Motor neuron (in vitro differentiated cells): ENCODE measurements around the gene ITGA2B. TPM values are rescaled to one million over a fixed set of nuclear protein-coding genes. Genes with fewer than 3 reads are reported as not detected.
"Not testable (repeated sequence)": the region's sequence is repeated elsewhere in the genome, so short reads cannot be mapped to it uniquely, and the experiment has no call there.

ENCODE experiments used
- ATAC-seq, 8 experiments: fragments of 200-7000 bp; cut with Tn5 transposase; replicated peaks in 6 of 8; 2 replicates each; pipeline ENCODE4 v1.8.0; 2021; ENCODE audit warnings: mild to moderate bottlenecking in 8 of 8, moderate library complexity in 8 of 8
- H3K27ac ChIP-seq, 2 donors: fragments of 250-450 bp; sonication (Bioruptor Pico); 2 replicates each; pipeline ENCODE4 v1.9.0; 2021; ENCODE audit warnings: antibody characterized with exemption in 2 of 2, mild to moderate bottlenecking in 2 of 2, moderate library complexity in 1 of 2
- H3K4me1 ChIP-seq, 2 donors: fragments of 250-450 bp; sonication (Bioruptor Pico); replicated peaks in 1 of 2; 2 replicates each; pipeline ENCODE4 v1.6.1; 2021; ENCODE audit warnings: antibody characterized with exemption in 2 of 2, mild to moderate bottlenecking in 2 of 2, moderate library complexity in 1 of 2
- H3K4me3 ChIP-seq, 5 donors: fragments of 250-450 bp; sonication (Bioruptor Pico); 2 replicates each; pipeline ENCODE4 v1.9.0; 2021; ENCODE audit warnings: antibody characterized with exemption in 5 of 5, mild to moderate bottlenecking in 5 of 5, moderate library complexity in 4 of 5
- WGBS, 10 experiments: fragments of 450-650 bp; shearing (Covaris generic); methylation state at CpG; one replicate each; pipeline ENCODE4 v1.0.0; 2022; 5-methylcytosine and 5-hydroxymethylcytosine counted together
- in situ Hi-C, 9 experiments: fragments of 400-800 bp; cut with MboI; loops; one replicate each; pipeline ENCODE4 v1.15.0; 2021; ENCODE audit warnings: low sequenced_read_pairs in 9 of 9, low pct_unique_long_range_greater_than_20kb in 2 of 9; ENCODE audit not compliant: unreplicated experiment in 9 of 9
- total RNA-seq, 8 experiments: library from RNA; unstranded; fragments of 300-600 nt; gene quantifications; 2 replicates each; pipeline versions ENCODE4 v1.2.3 to v1.2.4, GENCODE V29; 2022

The ITGA2B gene
- total RNA-seq, 8 experiments from 2014 or later = 0.38 to 3.4 (median 1.5) TPM

DNA sequence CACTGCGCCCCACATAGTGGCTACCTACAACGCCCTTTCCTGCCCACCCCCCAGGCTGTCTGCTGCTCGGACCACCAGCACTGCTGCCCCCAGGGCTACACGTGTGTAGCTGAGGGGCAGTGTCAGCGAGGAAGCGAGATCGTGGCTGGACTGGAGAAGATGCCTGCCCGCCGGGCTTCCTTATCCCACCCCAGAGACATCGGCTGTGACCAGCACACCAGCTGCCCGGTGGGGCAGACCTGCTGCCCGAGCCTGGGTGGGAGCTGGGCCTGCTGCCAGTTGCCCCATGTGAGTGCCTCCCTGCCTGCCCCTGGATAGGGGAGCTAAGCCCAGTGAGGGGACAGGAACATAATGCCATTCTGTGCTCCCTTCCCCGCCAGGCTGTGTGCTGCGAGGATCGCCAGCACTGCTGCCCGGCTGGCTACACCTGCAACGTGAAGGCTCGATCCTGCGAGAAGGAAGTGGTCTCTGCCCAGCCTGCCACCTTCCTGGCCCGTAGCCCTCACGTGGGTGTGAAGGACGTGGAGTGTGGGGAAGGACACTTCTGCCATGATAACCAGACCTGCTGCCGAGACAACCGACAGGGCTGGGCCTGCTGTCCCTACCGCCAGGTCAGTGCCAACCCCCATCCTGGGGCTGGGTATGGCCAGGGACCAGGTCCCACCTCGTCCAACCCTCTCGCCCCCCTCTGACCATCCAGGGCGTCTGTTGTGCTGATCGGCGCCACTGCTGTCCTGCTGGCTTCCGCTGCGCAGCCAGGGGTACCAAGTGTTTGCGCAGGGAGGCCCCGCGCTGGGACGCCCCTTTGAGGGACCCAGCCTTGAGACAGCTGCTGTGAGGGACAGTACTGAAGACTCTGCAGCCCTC is 37.3 kb downstream of the ITGA2B start:
- in situ Hi-C loops = no loop called here
- Histone ChIP-seq H3K27ac (no peak overlapping the region), H3K4me1 (peaks cover 4 to 7% of the 10 kb centered on the region in 2 donors), H3K4me3 (no peak overlapping the region)
- no peak for ATAC-seq
- WGBS, 10 experiments = 67 to 93% (median 80%) methylated on average over 2 to 4 of the region's 36 CpGs; no CpG with 5 or more reads in 6 of the 10 experiments

DNA sequence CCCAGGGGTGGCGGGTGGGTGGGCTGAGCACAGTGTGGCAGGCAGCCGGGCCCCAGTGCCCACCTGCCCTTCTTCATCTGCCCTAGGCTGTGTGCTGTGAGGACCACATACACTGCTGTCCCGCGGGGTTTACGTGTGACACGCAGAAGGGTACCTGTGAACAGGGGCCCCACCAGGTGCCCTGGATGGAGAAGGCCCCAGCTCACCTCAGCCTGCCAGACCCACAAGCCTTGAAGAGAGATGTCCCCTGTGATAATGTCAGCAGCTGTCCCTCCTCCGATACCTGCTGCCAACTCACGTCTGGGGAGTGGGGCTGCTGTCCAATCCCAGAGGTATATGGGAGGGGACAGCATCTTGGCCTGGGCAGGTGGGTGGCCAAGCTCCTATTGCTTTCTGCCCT is 38.0 kb downstream of the ITGA2B start:
- Histone ChIP-seq H3K4me3 (no peak overlapping the region), H3K4me1 (peaks cover 4 to 7% of the 10 kb centered on the region in 2 donors), H3K27ac (no peak overlapping the region)
- ATAC-seq = no peak
- 80 to 100% (median 80%) methylated on average over 1 to 2 of the region's 8 CpGs; no CpG with 5 or more reads in 7 of the 10 experiments for WGBS, 10 experiments
- in situ Hi-C loops = no loop called here

DNA sequence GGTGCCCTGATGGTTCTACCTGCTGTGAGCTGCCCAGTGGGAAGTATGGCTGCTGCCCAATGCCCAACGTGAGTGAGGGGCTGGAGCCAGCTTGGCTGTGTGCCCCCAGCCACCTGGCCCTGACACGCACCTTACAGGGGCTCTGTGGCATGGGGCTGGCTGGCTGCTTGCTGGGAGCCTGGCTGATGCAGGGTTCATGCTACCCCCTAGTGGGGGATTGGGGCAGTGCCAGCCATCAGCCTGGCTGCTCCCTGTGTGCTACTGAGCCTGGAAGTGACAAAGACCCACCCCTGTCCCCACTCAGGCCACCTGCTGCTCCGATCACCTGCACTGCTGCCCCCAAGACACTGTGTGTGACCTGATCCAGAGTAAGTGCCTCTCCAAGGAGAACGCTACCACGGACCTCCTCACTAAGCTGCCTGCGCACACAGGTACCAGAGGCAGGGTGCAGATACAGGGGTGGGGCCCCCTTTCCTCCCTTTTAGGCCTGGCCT is 38.7 kb downstream of the ITGA2B start:
- no peak overlapping the region for H3K4me3 ChIP-seq
- WGBS, 10 experiments = 20 to 81% methylated on average over 1 to 5 of the region's 6 CpGs; no CpG with 5 or more reads in 8 of the 10 experiments
- ATAC-seq = peak; percentile 12 to 86 (median 40)
- peaks cover 8 to 10% of the 10 kb centered on the region in 2 donors for H3K4me1 ChIP-seq
- in situ Hi-C loops = no loop called here
- H3K27ac ChIP-seq = peak overlapping the region in 1 of 2 donors; percentile 4

DNA sequence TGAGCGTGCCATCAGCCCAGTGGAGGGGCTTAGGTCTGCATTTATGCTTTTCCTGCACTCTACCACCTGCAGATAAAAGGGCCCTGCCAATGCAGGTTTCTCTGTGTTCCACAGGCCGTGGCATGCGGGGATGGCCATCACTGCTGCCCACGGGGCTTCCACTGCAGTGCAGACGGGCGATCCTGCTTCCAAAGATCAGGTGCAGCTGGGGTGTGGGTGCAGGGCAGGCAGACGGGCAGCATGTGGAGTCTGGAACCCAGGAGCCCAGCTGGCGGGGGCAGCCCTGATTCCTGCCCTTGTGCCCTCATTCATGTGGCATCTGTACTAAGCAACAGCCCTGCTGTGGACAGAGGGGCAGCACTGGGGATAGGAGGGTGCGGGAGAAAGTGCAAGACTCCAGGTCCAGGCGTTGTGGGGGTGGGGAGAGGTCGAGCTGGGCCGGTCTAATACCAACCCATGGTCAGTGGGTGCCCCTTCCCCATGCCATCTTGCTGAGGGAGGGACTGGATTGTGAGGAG is 39.8 kb downstream of the ITGA2B start:
- in situ Hi-C loops = loop anchor here in 3 of 9 experiments (25.0 kb wide), 1 partner anchor 137 kb away; the partner anchor contains the start of gene UBTF (in 3 of the 3)
- WGBS, 10 experiments = 78 to 100% methylated on average over 1 to 7 of the region's 12 CpGs; no CpG with 5 or more reads in 8 of the 10 experiments
- no peak overlapping the region for H3K27ac ChIP-seq
- no peak for ATAC-seq
- peaks cover 8 to 11% of the 10 kb centered on the region in 2 donors for H3K4me1 ChIP-seq
- no peak overlapping the region for H3K4me3 ChIP-seq

DNA sequence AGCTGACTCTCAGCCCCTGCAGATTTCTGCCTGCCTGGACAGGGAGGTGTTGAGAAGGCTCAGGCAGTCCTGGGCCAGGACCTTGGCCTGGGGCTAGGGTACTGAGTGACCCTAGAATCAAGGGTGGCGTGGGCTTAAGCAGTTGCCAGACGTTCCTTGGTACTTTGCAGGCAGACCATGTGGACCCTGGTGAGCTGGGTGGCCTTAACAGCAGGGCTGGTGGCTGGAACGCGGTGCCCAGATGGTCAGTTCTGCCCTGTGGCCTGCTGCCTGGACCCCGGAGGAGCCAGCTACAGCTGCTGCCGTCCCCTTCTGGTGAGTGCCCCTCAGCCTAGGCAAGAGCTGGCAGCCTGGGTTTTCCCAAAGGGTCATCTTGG is 40.5 kb downstream of the ITGA2B start:
- H3K27ac ChIP-seq = no peak overlapping the region
- H3K4me1 ChIP-seq = peaks cover 8 to 15% of the 10 kb centered on the region in 2 donors
- in situ Hi-C loops = loop anchor here in 3 of 9 experiments (25.0 kb wide), 1 partner anchor 137 kb away; the partner anchor contains the start of gene UBTF (in 3 of the 3)
- H3K4me3 ChIP-seq = no peak overlapping the region
- no peak for ATAC-seq
- WGBS, 10 experiments = 93% methylated on average over 4 of the region's 6 CpGs; no CpG with 5 or more reads in 9 of the 10 experiments

DNA sequence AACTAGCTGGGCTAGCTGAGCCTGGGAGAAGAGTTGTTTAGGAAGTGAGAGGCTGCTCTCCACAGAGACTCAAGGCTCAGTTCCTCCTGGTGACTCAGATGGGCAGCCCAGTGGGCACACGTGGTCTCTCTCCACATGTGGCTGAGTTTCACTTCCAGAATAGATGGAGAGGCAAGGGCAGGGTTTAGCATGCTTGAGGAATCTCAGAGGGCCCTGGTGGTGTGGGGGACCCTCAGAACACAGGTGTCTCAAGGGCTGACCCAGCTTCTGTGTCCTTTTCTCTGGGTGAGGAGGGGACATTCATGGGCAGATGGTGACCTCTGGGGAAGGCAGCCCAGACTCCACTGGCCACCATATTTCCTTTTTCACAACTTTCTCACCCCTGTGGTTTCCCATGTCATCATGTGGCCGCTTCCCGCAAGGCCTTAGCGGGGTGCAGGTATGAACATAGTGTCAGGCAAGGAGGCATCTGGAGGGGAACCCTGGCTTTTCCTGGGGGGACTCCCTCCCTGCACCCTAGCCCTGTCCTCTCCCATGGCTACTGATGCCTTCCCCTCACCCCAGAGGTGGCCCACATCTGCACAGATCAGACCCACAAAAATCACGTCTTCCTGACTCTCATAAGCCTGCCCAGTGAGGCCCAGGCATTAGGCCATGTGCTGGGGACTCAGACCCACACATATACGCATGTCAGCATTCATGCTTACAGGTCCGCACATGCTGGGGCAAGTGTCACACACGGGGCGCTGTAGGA is 41.0 kb downstream of the ITGA2B start:
- ATAC-seq = peak in 2 of 8 experiments; percentile 1 to 6
- no peak overlapping the region for H3K4me3 ChIP-seq
- 40 to 88% (median 67%) methylated on average over 1 to 7 of the region's 9 CpGs; no CpG with 5 or more reads in 5 of the 10 experiments for WGBS, 10 experiments

DNA sequence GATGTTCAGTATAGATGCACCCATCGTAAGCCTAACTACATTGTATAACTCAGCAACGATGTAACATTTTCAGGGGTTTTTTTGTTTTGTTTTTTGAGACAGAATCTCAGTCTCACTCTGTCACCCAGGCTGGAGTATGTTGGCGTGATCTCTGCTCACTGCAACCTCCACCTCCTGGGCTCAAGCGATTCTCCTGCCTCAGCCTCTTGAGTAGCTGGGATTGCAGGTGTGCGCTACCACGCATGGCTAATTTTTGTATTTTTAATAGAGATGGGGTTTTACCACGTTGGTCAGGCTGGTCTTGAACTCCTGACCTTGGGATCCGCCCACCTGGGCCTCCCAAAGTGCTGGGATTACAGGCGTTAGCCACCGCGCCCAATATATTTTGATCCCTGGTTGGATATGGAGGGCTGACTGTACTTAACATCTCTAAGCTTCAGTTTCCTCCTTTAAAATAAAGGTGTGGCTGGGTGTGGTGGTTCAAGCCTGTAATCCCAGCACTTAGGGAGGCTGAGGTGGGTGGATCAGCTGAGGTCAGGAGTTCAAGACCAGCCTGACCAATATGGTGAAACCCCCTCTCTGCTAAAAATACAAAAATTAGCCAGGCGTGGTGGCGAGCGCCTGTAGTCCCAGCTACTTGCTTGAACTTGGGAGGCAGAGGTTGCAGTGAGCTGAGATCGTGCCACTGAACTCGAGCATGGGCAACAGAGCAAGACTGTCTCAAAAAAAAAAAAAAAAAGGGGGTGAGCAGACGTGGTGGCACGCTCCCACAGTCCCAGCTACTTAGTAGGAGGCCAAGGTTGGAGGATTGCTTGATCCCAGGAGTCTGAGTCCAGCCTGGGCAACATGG is 42.0 kb downstream of the ITGA2B start:
- in situ Hi-C loops = loop anchor here in 3 of 9 experiments (25.0 kb wide), 1 partner anchor 135 kb away; the partner anchor contains the start of gene UBTF (in 3 of the 3)
- ATAC-seq = peak in 1 of 8 experiments; percentile 1
- 20 to 100% (median 73%) methylated on average over 1 to 13 of the region's 18 CpGs for WGBS, 10 experiments
- not testable (repeated sequence) for H3K4me1 ChIP-seq, H3K4me3 ChIP-seq, H3K27ac ChIP-seq

More for the DNA sequence above, 41.0 kb downstream of the ITGA2B start:
- peaks cover 8 to 15% of the 10 kb centered on the region in 2 donors for H3K4me1 ChIP-seq
- H3K27ac ChIP-seq = no peak overlapping the region
- in situ Hi-C loops = loop anchor here in 3 of 9 experiments (25.0 kb wide), 1 partner anchor 136 kb away; the partner anchor contains the start of gene UBTF (in 3 of the 3)

DNA sequence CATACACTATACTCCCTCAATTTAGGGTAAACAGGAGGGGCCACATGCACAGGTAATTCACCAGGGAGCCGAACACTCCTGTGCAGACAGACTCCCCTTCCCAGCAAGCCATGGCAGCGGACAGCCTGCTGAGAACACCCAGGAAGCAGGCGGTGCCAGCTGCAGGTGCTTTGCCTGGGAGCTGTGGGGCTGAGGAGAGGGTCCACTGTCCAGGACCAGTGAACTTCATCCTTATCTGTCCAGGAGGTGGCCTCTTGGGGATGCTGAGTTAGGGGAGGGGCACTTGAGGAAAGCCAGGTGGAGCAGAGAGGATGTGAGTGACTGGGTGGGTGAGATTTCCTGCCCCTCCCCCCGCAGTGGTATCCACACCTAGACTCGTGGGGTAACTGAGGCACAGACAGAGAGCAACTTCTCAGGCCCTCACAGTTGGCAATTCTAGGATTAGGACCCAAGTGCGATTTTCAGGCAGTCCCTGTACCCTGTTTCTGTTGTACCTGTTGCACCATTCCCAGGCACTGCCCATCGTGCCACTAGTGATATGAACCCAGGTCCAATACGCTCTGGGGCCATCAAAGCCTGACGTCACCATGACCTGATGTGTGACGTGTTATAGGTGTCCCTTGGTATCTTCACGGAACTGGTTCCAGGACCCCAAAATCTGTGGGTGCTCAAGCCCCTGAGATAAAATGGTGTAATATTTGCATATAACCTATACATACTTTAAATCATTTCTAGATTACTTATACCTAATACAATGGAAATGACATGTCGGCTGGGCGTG is 43.2 kb downstream of the ITGA2B start:
- H3K27ac ChIP-seq = no peak overlapping the region

DNA sequence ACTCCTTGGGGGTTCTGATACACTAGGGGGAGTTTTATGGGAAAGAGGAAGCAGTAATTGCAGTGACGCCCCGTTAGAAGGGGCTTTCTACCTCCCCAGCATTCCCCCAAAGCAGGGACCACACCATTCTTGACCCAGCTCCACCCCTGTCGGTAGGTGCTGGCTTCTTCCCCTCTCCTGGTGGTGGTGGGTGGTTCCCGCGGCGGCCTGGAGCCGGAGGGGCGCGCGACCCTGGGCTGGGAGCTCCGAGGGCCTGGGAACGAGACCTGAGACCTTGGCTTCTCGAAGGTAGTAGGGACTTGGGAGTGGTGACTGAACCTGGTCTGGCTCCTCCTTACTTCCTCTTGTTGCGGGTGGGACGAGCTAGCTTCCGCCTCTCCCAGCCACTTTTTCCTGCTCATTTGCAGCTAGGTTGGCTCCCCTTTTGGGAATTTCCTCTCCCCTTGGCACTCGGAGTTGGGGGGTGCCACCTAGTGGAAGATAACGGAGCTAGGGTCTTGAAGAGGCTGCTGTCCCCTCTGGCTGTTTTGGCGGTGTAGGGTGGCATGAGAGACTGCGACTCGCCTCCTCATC is 43.9 kb downstream of the ITGA2B start:
- ATAC-seq = peak; percentile 10 to 37 (median 26)
- Histone ChIP-seq H3K27ac (peak overlapping the region in 1 of 2 donors; percentile 10), H3K4me3 (peak overlapping the region; percentile 50 to 83 (median 62)), H3K4me1 (peaks cover 4 to 8% of the 10 kb centered on the region in 2 donors)
- WGBS, 10 experiments = 0 to 3% (median 0%) methylated on average over 2 to 9 of the region's 21 CpGs; no CpG with 5 or more reads in 6 of the 10 experiments
- in situ Hi-C loops = loop anchor here in 3 of 9 experiments (25.0 kb wide), 1 partner anchor 133 kb away; the partner anchor contains the start of gene UBTF (in 3 of the 3)

More for the DNA sequence above, 43.2 kb downstream of the ITGA2B start:
- no peak for ATAC-seq
- in situ Hi-C loops = loop anchor here in 3 of 9 experiments (25.0 kb wide), 1 partner anchor 134 kb away; the partner anchor contains the start of gene UBTF (in 3 of the 3)
- peak overlapping the region; percentile 50 to 83 (median 62) for H3K4me3 ChIP-seq
- WGBS, 10 experiments = 67 to 100% (median 74%) methylated on average over 1 to 10 of the region's 13 CpGs; no CpG with 5 or more reads in 4 of the 10 experiments
- peaks cover 4 to 8% of the 10 kb centered on the region in 2 donors for H3K4me1 ChIP-seq

DNA sequence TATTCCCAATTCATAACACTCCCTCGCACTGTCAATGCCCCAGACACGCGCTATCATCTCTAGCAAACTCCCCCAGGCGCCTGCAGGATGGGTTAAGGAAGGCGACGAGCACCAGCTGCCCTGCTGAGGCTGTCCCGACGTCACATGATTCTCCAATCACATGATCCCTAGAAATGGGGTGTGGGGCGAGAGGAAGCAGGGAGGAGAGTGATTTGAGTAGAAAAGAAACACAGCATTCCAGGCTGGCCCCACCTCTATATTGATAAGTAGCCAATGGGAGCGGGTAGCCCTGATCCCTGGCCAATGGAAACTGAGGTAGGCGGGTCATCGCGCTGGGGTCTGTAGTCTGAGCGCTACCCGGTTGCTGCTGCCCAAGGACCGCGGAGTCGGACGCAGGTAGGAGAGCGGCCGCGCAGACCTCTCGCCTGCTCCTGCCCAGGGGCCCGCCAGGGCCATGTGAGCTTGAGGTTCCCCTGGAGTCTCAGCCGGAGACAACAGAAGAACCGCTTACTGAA is 44.5 kb downstream of the ITGA2B start, which contains the start of gene GRN:
Gene GRN, plus strand, starts transcription at position 364 of the 515 bp plus-strand sequence. CDS start 3,863 bp downstream, outside the sequence.
- ATAC-seq = peak; percentile 93 to 99 (median 98)
- in situ Hi-C loops = loop anchor here in 3 of 9 experiments (25.0 kb wide), 1 partner anchor 133 kb away; the partner anchor contains the start of gene UBTF (in 3 of the 3)
- H3K4me3 ChIP-seq = peak within 1 kb of the TSS; percentile 50 to 83 (median 62)
- H3K27ac ChIP-seq = peak within 1 kb of the TSS; percentile 10 to 44
- peaks cover 4 to 8% of the 10 kb centered on the region in 2 donors for H3K4me1 ChIP-seq
- WGBS, 10 experiments = 0 to 10% (median 1%) methylated on average over 2 to 9 of the region's 26 CpGs; no CpG with 5 or more reads in 6 of the 10 experiments
